Upper lobe of left lung (tissue), 6 donors: Measurements from ENCODE around the gene ATP9B. TPM values are rescaled to one million over a fixed set of nuclear protein-coding genes. Genes with fewer than 3 reads are reported as not detected.

ENCODE experiments used
- ATAC-seq, 2 donors: fragments of 200-7000 bp; cut with Tn5 transposase; one replicate each; pipeline ENCODE4 v1.9.1; 2022; ENCODE audit warnings: mild to moderate bottlenecking in 2 of 2, moderate library complexity in 2 of 2; ENCODE audit not compliant: low FRiP score in 2 of 2
- DNase-seq, 2 donors: peaks; one replicate each; pipeline ENCODE4 v3.0.0-alpha.2; 2019 to 2020
- H3K27ac ChIP-seq, 4 donors: fragments of 200-600 bp; sonication (generic); one replicate each; pipeline ENCODE4 v1.5.1; 2016 to 2019
- H3K27me3 ChIP-seq, 4 donors: fragments of 200-600 bp; sonication (generic); one replicate each; pipeline ENCODE4 v1.5.1; 2017 to 2019
- H3K36me3 ChIP-seq, 4 donors: fragments of 200-600 bp; sonication (generic); one replicate each; pipeline ENCODE4 v1.5.1; 2016 to 2019
- H3K4me1 ChIP-seq, 4 donors: fragments of 200-600 bp; sonication (generic); one replicate each; pipeline ENCODE4 v1.5.1; 2018 to 2019
- H3K4me3 ChIP-seq, 4 donors: fragments of 200-600 bp; sonication (generic); one replicate each; pipeline ENCODE4 v1.5.1; 2017 to 2019; ENCODE audit warnings: mild to moderate bottlenecking in 2 of 4, moderate library complexity in 1 of 4
- H3K9me3 ChIP-seq, 4 donors: fragments of 200-600 bp; sonication (generic); one replicate each; pipeline ENCODE4 v1.5.1; 2018 to 2019
- CTCF ChIP-seq, 6 experiments: fragments of 450-650 bp in 4 of 6; fragments of 200-600 bp in 2 of 6; sonication (generic) in 2 of 6; IDR thresholded peaks; one replicate each; pipeline ENCODE4 v1.5.1; 2016 to 2019; ENCODE audit warnings: antibody characterized with exemption in 6 of 6
- EP300 ChIP-seq, 4 donors: sonication (generic); formaldehyde crosslinking; IDR thresholded peaks; one replicate each; pipeline ENCODE4 v1.5.1; 2017; ENCODE audit warnings: antibody characterized with exemption in 4 of 4, control low read depth in 2 of 4
- POLR2A ChIP-seq, 4 donors: fragments of 450-650 bp; IDR thresholded peaks; one replicate each; pipeline ENCODE4 v1.5.1; 2016 to 2017; ENCODE audit warnings: antibody characterized with exemption in 4 of 4, mild to moderate bottlenecking in 2 of 4
- POLR2AphosphoS5 ChIP-seq, 2 donors: sonication (generic); formaldehyde crosslinking; IDR thresholded peaks; one replicate each; pipeline ENCODE4 v1.5.1; 2017; ENCODE audit warnings: antibody characterized with exemption in 2 of 2
- WGBS, 2 donors: methylation state at CpG; one replicate each; pipeline ENCODE4 v1.1.5; 2017 to 2018; 5-methylcytosine and 5-hydroxymethylcytosine counted together
- total RNA-seq, 6 donors: library from RNA; depleted of rRNA in 4 of 6; stranded (reverse); fragments of >200 nt in 4 of 6; gene quantifications; one replicate each; pipeline versions ENCODE4 v1.1.0 to v1.2.1, GENCODE V29; 2016 to 2021
- donor health status: DM: no; HTN: no; CAD: no; lungs with moderate emphysema.
- donor health status: DM: no; HTN: yes; CAD: no; lungs with severe emphysema.

Gene ATP9B
- total RNA-seq, 6 donors from 2014 or later = 29.8 to 124 (median 49.2) TPM

- DNase-seq = no peak
- H3K4me3 ChIP-seq = no peak overlapping the region
- WGBS, 2 donors = 94% methylated on average over 4 of the region's 4 CpGs
- H3K27me3 ChIP-seq = no peaks in the 10 kb centered on the region
- no peak overlapping the region for H3K27ac ChIP-seq
- ATAC-seq = no peak
- no peak for TF ChIP-seq POLR2A (IDR thresholded peaks at IDR 0.05)
- TF ChIP-seq EP300 (IDR thresholded peaks at IDR 0.05) = no peak
- no peak for TF ChIP-seq POLR2AphosphoS5 (IDR thresholded peaks at IDR 0.05)
- no peak for TF ChIP-seq CTCF (IDR thresholded peaks at IDR 0.05)
- no peaks in the 10 kb centered on the region for H3K36me3 ChIP-seq
- peaks cover 0 to 3% (median 0%) of the 10 kb centered on the region in 4 donors for H3K4me1 ChIP-seq
- no peaks in the 10 kb centered on the region for H3K9me3 ChIP-seq
Observed at GRCh38 chr18:79107886-79108285, 38.7 kb downstream of the ATP9B start.

GRCh38 chr18:79108549-79109215 lies 39.5 kb downstream of the ATP9B start:
- H3K36me3 ChIP-seq = peaks cover 0 to 4% (median 0%) of the 10 kb centered on the region in 4 donors
- peaks cover 0 to 3% (median 0%) of the 10 kb centered on the region in 4 donors for H3K4me1 ChIP-seq
- no peak for DNase-seq
- no peaks in the 10 kb centered on the region for H3K9me3 ChIP-seq
- TF ChIP-seq EP300 (IDR thresholded peaks at IDR 0.05) = no peak
- no peak for TF ChIP-seq POLR2AphosphoS5 (IDR thresholded peaks at IDR 0.05)
- no peak for TF ChIP-seq CTCF (IDR thresholded peaks at IDR 0.05)
- no peak for TF ChIP-seq POLR2A (IDR thresholded peaks at IDR 0.05)
- H3K4me3 ChIP-seq = no peak overlapping the region
- peak in 1 of 2 donors; percentile 34 for ATAC-seq
- no peak overlapping the region for H3K27ac ChIP-seq
- WGBS, 2 donors = 78 to 79% methylated on average over 4 to 7 of the region's 7 CpGs
- no peaks in the 10 kb centered on the region for H3K27me3 ChIP-seq

- DNase-seq (no peak), ATAC-seq (no peak)
- TF ChIP-seq CTCF (IDR thresholded peaks at IDR 0.05) (no peak), POLR2AphosphoS5 (IDR thresholded peaks at IDR 0.05) (no peak), EP300 (IDR thresholded peaks at IDR 0.05) (no peak), POLR2A (IDR thresholded peaks at IDR 0.05) (no peak)
- Histone ChIP-seq H3K9me3 (no peaks in the 10 kb centered on the region), H3K27ac (no peak overlapping the region), H3K4me1 (no peaks in the 10 kb centered on the region), H3K27me3 (no peaks in the 10 kb centered on the region), H3K4me3 (no peak overlapping the region), H3K36me3 (peaks cover 0 to 13% (median 4%) of the 10 kb centered on the region in 4 donors)
- WGBS, 2 donors = 83 to 87% methylated on average over 5 of the region's 5 CpGs
Observed at GRCh38 chr18:79111483-79111882, 42.3 kb downstream of the ATP9B start.

GRCh38 chr18:79117385-79117784 lies 48.2 kb downstream of the ATP9B start:
- H3K9me3 ChIP-seq = no peaks in the 10 kb centered on the region
- DNase-seq (no peak), ATAC-seq (peak in 1 of 2 donors; percentile 54)
- H3K4me1 ChIP-seq = no peaks in the 10 kb centered on the region
- WGBS, 2 donors = 56 to 63% methylated on average over 3 of the region's 3 CpGs
- no peak for TF ChIP-seq EP300 (IDR thresholded peaks at IDR 0.05)
- no peak for TF ChIP-seq POLR2A (IDR thresholded peaks at IDR 0.05)
- TF ChIP-seq CTCF (IDR thresholded peaks at IDR 0.05) = no peak
- TF ChIP-seq POLR2AphosphoS5 (IDR thresholded peaks at IDR 0.05) = no peak
- H3K36me3 ChIP-seq = peaks cover 0 to 17% (median 4%) of the 10 kb centered on the region in 4 donors
- no peak overlapping the region for H3K27ac ChIP-seq
- H3K27me3 ChIP-seq = no peaks in the 10 kb centered on the region
- H3K4me3 ChIP-seq = no peak overlapping the region

- no peaks in the 10 kb centered on the region for H3K27me3 ChIP-seq
- no peaks in the 10 kb centered on the region for H3K4me1 ChIP-seq
- H3K27ac ChIP-seq = no peak overlapping the region
- ATAC-seq (no peak), DNase-seq (no peak)
- peaks cover 0 to 17% (median 4%) of the 10 kb centered on the region in 4 donors for H3K36me3 ChIP-seq
- TF ChIP-seq EP300 (IDR thresholded peaks at IDR 0.05) = no peak
- no peak for TF ChIP-seq POLR2AphosphoS5 (IDR thresholded peaks at IDR 0.05)
- TF ChIP-seq CTCF (IDR thresholded peaks at IDR 0.05) = no peak
- TF ChIP-seq POLR2A (IDR thresholded peaks at IDR 0.05) = no peak
- no peaks in the 10 kb centered on the region for H3K9me3 ChIP-seq
- H3K4me3 ChIP-seq = no peak overlapping the region
- WGBS, 2 donors = 45 to 61% methylated on average over 1 of the region's 1 CpG
Observed at GRCh38 chr18:79117788-79118187, 48.6 kb downstream of the ATP9B start.
